GM23248 (cell line): ENCODE measurements around the gene MAFF.

ENCODE experiments used
- EZH2 ChIP-seq: fragments of 200-600 bp; sonication (generic); IDR thresholded peaks from 2 replicates; pipeline ENCODE4 v1.6.1; 2018; ENCODE audit warnings: antibody characterized with exemption, mild to moderate bottlenecking; ENCODE audit not compliant: insufficient read depth, poor library complexity, severe bottlenecking
- EZH2phosphoT487 ChIP-seq: fragments of 200-600 bp; sonication (generic); IDR thresholded peaks from 2 replicates; pipeline ENCODE4 v1.6.1; 2018; ENCODE audit warnings: antibody characterized with exemption, moderate library complexity, mild to moderate bottlenecking, low read depth; ENCODE audit not compliant: insufficient read depth

- no peak for TF ChIP-seq EZH2phosphoT487
- no peak for TF ChIP-seq EZH2
Observed at GRCh38 chr22:38196791-38197419, 4.9 kb upstream of the MAFF start.
